ENCODE measurements around the gene STPG1.

Gene STPG1

DNA sequence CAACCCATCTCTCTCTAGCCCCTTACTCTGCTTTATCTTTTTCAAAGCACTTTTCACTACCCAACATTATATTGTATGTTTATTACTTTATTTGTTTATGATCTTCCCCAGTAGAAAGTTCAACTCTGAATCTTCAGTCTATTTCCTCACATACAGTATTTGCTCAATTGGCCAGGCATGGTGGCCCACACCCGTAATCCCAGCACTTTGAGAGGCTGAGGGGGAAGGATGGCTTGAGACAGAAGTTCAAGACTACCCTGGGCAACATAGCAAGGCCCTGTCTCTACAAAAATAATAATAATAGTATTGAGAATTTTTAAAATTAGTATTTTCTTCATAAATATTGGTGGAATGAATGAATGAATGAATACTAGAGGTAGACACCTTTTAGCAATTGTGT lies 1.2 kb downstream of the STPG1 start:
- peak overlapping the region; percentile 83 for H3K4me3 ChIP-seq (ENCODE audit: low read depth, low read length)
- H3K36me3 ChIP-seq (ENCODE audit: control insufficient read depth, insufficient read depth, low read length): no peaks in the 10 kb centered on the region
- H3K27me3 ChIP-seq (ENCODE audit: control insufficient read depth, insufficient read depth, low read length): no peaks in the 10 kb centered on the region
- H3K9me3 ChIP-seq (ENCODE audit: control insufficient read depth, insufficient read depth, low read length): no peaks in the 10 kb centered on the region
- H3K4me1 ChIP-seq (ENCODE audit: control insufficient read depth, insufficient read depth, low read length): no peaks in the 10 kb centered on the region
- no peak overlapping the region for H3K9ac ChIP-seq (ENCODE audit: low read depth, low read length)

DNA sequence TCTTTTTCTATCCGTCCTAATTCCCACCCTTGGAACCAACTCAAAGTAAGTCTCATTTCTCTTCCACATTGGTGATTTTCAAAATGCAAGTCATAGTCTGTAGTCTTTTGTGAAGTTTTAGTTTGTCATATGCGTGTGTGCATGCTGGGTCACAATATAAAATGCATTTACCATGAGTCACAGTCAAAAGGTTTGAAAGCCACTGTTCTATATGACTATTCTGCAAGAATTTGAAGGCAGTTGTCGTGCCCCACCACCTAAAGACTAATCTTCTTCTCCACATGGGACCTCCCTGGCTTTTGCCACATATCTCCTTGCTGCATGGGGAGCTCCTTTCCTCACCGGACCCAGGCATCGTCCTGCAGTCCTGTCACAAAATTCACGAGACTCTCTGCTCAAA lies 1.6 kb downstream of the STPG1 start:
- Histone ChIP-seq H3K36me3 (ENCODE audit: control insufficient read depth, insufficient read depth, low read length) (no peaks in the 10 kb centered on the region), H3K9me3 (ENCODE audit: control insufficient read depth, insufficient read depth, low read length) (no peaks in the 10 kb centered on the region), H3K4me3 (ENCODE audit: low read depth, low read length) (no peak overlapping the region), H3K27me3 (ENCODE audit: control insufficient read depth, insufficient read depth, low read length) (no peaks in the 10 kb centered on the region), H3K4me1 (ENCODE audit: control insufficient read depth, insufficient read depth, low read length) (no peaks in the 10 kb centered on the region), H3K9ac (ENCODE audit: low read depth, low read length) (no peak overlapping the region)

DNA sequence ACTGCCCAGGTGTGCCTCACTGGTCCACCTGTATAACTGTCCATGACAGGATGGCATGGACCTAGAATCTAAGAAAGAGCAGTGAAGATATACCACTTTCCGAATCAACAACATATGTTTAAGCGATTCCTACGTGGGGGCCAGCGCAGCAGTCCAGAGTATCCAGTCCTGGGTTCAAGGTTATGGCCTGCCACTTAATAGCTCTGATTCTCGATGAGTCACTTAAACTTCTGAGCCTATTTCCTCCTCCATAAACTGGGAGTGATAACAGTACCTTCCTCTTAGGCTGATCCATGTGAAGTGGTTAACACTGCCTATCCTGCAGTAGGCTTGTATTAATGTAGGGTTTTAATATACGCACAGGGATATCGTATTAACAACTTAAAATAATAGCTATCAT lies 2.8 kb downstream of the STPG1 start:
- Histone ChIP-seq H3K4me1 (ENCODE audit: control insufficient read depth, insufficient read depth, low read length) (no peaks in the 10 kb centered on the region), H3K9ac (ENCODE audit: low read depth, low read length) (no peak overlapping the region), H3K9me3 (ENCODE audit: control insufficient read depth, insufficient read depth, low read length) (no peaks in the 10 kb centered on the region), H3K4me3 (ENCODE audit: low read depth, low read length) (no peak overlapping the region), H3K36me3 (ENCODE audit: control insufficient read depth, insufficient read depth, low read length) (no peaks in the 10 kb centered on the region), H3K27me3 (ENCODE audit: control insufficient read depth, insufficient read depth, low read length) (no peaks in the 10 kb centered on the region)

DNA sequence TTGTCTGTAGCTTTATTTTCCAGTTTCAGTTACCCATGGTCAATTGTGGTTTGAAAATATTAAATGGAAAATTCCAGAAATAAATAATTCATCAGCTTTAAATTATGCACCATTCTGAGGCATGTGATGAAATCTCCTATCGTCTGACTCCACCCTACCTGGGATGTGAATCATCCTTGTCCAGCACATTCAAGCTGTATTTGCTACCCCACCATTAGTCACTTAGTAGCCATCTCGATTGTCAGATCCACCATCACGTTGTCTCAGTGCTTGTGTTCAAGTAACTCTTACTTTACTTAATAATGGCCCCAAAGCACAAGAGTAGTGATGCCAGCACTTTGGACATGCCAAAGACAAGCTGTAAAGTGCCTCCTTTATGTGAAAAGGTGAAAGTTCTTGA lies 4.0 kb downstream of the STPG1 start:
- H3K4me3 ChIP-seq (ENCODE audit: low read depth, low read length): no peak overlapping the region
- no peak overlapping the region for H3K9ac ChIP-seq (ENCODE audit: low read depth, low read length)

DNA sequence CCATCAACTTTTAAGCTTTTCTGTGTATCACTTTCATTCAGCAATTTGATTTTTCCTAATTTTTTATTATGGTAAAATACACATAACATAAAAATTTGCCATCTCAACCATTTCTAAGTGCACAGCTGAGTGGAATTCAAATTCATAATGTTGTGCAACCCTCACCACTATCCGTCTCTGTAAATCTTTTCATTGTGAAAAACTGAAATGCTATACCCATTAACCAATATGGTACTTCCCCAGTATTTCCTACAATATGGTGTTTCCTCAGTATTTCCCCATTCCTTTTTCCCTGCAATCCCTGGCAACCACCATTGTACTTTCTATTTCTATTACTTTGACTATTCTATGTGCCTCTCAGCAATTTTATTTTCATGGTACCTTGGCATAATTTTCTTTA lies 6.8 kb downstream of the STPG1 start:
- no peaks in the 10 kb centered on the region for H3K36me3 ChIP-seq (ENCODE audit: control insufficient read depth, insufficient read depth, low read length)
- no peaks in the 10 kb centered on the region for H3K27me3 ChIP-seq (ENCODE audit: control insufficient read depth, insufficient read depth, low read length)
- no peak overlapping the region for H3K9ac ChIP-seq (ENCODE audit: low read depth, low read length)
- H3K4me1 ChIP-seq (ENCODE audit: control insufficient read depth, insufficient read depth, low read length): no peaks in the 10 kb centered on the region
- H3K4me3 ChIP-seq (ENCODE audit: low read depth, low read length): no peak overlapping the region
- H3K9me3 ChIP-seq (ENCODE audit: control insufficient read depth, insufficient read depth, low read length): no peaks in the 10 kb centered on the region

More for the DNA sequence above, 4.0 kb downstream of the STPG1 start:
- H3K4me1 ChIP-seq (ENCODE audit: control insufficient read depth, insufficient read depth, low read length): no peaks in the 10 kb centered on the region
- no peaks in the 10 kb centered on the region for H3K9me3 ChIP-seq (ENCODE audit: control insufficient read depth, insufficient read depth, low read length)
- no peaks in the 10 kb centered on the region for H3K36me3 ChIP-seq (ENCODE audit: control insufficient read depth, insufficient read depth, low read length)
- no peaks in the 10 kb centered on the region for H3K27me3 ChIP-seq (ENCODE audit: control insufficient read depth, insufficient read depth, low read length)

DNA sequence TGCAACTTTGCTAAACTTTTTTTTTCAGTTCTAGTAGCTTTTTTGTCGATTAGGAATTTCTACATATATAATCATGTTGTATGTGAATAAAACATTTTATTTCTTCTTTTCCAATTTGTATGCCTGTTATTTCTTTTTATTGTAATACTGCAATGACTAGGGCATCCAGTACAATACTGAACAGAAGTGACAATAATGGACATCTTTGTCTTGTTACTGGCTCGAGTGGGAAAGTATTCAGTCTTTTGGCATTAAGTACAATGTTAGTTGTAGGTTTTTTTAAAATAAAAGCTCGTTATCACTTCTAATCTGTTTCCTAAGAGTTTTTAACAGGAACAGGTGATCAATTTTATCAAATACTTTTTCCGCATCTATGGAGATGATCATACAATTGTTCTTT lies 9.8 kb downstream of the STPG1 start:
- Histone ChIP-seq H3K36me3 (ENCODE audit: control insufficient read depth, insufficient read depth, low read length) (no peaks in the 10 kb centered on the region), H3K4me3 (ENCODE audit: low read depth, low read length) (no peak overlapping the region), H3K9ac (ENCODE audit: low read depth, low read length) (no peak overlapping the region)

DNA sequence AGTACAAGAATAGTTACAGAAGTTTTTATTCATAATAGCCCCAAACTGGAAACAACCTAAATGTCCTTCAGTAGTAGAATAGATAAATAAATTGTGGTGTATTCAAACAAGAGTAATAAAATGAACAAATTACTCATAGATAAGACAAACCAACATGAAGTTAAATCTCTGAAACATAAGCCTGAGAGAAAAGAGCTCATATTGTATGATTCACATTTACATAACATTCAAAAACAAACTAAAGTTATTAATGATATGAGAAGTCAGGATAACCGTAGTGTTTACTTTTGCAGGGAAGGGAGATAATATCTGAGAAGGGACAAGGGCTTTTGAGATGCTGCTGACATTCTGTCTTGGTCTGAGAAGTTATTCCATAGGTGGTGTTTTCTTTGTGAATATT lies 13.5 kb downstream of the STPG1 start:
- H3K4me1 ChIP-seq (ENCODE audit: control insufficient read depth, insufficient read depth, low read length): no peaks in the 10 kb centered on the region
- no peaks in the 10 kb centered on the region for H3K27me3 ChIP-seq (ENCODE audit: control insufficient read depth, insufficient read depth, low read length)
- H3K4me3 ChIP-seq (ENCODE audit: low read depth, low read length): no peak overlapping the region
- H3K9me3 ChIP-seq (ENCODE audit: control insufficient read depth, insufficient read depth, low read length): no peaks in the 10 kb centered on the region
- no peak overlapping the region for H3K9ac ChIP-seq (ENCODE audit: low read depth, low read length)
- no peaks in the 10 kb centered on the region for H3K36me3 ChIP-seq (ENCODE audit: control insufficient read depth, insufficient read depth, low read length)

More for the DNA sequence above, 9.8 kb downstream of the STPG1 start:
- no peaks in the 10 kb centered on the region for H3K4me1 ChIP-seq (ENCODE audit: control insufficient read depth, insufficient read depth, low read length)
- no peaks in the 10 kb centered on the region for H3K27me3 ChIP-seq (ENCODE audit: control insufficient read depth, insufficient read depth, low read length)
- H3K9me3 ChIP-seq (ENCODE audit: control insufficient read depth, insufficient read depth, low read length): no peaks in the 10 kb centered on the region

DNA sequence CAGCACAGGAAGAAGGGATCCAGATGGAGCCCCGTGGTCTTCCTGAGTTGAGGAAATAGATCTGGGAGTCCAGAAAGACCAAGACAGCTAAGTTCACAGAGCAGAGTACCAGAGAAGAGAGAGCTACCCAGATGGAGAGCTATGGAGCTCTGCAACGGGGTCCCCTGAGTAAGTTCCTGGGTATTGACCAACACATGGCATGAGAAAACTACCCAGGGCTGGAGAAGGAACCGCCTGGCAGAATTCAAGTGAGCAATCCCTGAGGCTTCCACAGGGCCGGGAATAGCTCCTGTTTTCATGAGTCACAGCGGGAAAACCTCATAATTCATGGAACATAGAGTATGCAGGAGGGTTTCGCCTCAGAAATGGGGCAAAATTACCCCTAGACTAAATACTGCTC lies 19.7 kb downstream of the STPG1 start:
- H3K36me3 ChIP-seq (ENCODE audit: control insufficient read depth, insufficient read depth, low read length): no peaks in the 10 kb centered on the region
- H3K4me1 ChIP-seq (ENCODE audit: control insufficient read depth, insufficient read depth, low read length): peaks cover 3% of the 10 kb centered on the region
- no peaks in the 10 kb centered on the region for H3K27me3 ChIP-seq (ENCODE audit: control insufficient read depth, insufficient read depth, low read length)
- H3K9me3 ChIP-seq (ENCODE audit: control insufficient read depth, insufficient read depth, low read length): no peaks in the 10 kb centered on the region
- no peak overlapping the region for H3K9ac ChIP-seq (ENCODE audit: low read depth, low read length)
- H3K4me3 ChIP-seq (ENCODE audit: low read depth, low read length): no peak overlapping the region

DNA sequence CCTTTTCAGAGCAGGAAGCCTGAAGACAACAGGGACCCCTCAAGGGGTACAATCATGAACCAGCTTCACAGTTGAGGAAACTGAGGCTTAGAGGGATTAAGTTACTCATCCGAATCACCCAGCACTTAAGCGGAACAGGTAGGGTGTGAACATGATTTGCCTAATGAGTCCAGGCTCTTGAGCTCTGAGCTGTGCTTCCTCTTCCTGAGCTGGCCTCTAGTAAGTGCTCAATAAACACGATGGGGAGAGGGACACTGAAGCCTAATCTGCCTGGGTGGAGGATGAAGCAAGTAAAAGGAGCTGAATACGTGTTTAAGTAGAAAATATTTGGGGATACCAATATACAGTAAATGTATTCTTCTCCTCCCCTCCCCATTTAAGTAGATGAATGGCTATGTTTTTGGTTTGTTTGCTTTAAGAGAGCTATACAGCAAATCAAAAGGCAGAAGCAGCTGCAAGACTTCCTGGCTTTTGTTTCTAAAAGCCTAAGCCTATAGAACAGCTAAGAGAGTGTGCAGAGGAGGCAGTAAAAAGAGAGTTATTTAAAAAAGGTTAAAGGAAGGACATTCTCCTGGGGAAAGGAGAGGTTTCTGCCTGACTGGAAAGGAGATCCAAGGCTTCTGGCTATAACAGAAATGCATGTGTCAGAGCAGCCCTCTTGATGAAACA lies 20.5 kb downstream of the STPG1 start:
- Histone ChIP-seq H3K27me3 (ENCODE audit: control insufficient read depth, insufficient read depth, low read length) (no peaks in the 10 kb centered on the region), H3K36me3 (ENCODE audit: control insufficient read depth, insufficient read depth, low read length) (no peaks in the 10 kb centered on the region), H3K9me3 (ENCODE audit: control insufficient read depth, insufficient read depth, low read length) (no peaks in the 10 kb centered on the region), H3K4me3 (ENCODE audit: low read depth, low read length) (no peak overlapping the region), H3K9ac (ENCODE audit: low read depth, low read length) (no peak overlapping the region), H3K4me1 (ENCODE audit: control insufficient read depth, insufficient read depth, low read length) (peaks cover 3% of the 10 kb centered on the region)

DNA sequence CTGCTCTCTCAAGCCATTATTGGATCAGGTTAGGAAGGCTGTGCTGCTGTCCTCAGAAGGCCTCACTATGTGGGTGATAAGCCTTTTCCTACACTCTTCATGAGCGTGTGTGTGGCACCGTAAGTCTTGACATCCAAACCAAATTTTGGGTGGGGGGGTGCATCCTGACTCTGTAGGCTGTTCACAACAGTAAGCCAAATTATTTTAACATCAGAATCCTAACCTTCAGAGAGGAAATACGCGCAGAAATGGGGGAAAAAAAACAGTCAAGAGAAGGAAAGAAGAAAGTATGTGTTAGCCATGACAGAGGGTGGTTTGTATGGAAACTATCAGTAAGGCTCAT lies 21.0 kb downstream of the STPG1 start:
- peaks cover 3% of the 10 kb centered on the region for H3K4me1 ChIP-seq (ENCODE audit: control insufficient read depth, insufficient read depth, low read length)
- H3K4me3 ChIP-seq (ENCODE audit: low read depth, low read length): no peak overlapping the region
- no peaks in the 10 kb centered on the region for H3K27me3 ChIP-seq (ENCODE audit: control insufficient read depth, insufficient read depth, low read length)
- no peak overlapping the region for H3K9ac ChIP-seq (ENCODE audit: low read depth, low read length)
- H3K9me3 ChIP-seq (ENCODE audit: control insufficient read depth, insufficient read depth, low read length): no peaks in the 10 kb centered on the region
- H3K36me3 ChIP-seq (ENCODE audit: control insufficient read depth, insufficient read depth, low read length): no peaks in the 10 kb centered on the region

DNA sequence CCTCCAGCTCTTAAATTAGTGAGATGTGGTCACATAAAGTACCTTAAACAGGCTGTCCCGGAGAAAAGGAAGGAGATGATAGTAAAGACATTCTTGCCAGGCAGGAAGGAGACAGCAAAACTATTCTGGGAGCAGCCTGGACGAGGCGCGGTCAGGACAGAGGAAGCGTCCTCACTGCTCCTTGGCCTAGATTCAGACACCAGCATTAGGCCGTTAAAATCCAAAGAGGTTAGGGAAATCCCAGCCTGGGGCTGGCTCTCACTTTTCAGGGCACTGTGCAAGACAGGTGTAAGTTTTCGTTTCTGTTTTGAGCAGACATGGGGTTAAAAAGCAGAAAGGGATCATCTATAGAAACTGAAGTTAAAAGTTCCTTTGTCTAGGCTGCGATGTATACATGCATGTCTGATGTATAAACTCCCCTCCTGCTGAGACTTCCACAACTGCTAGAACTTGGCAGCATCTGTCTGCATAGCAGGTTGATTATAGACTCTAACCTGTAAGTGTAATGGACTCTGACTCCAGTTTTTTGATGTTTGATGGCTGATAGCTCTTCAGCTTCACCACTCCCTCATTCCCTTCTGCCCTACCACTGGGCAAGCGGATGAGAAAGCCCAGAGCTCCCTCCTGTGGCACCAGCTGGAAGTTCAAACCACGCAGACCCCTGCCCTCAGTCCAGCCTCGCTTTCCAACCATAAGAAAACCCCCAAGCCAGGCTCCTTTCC lies 21.5 kb downstream of the STPG1 start:
- Histone ChIP-seq H3K4me3 (ENCODE audit: low read depth, low read length) (no peak overlapping the region), H3K4me1 (ENCODE audit: control insufficient read depth, insufficient read depth, low read length) (peaks cover 3% of the 10 kb centered on the region), H3K9ac (ENCODE audit: low read depth, low read length) (no peak overlapping the region), H3K36me3 (ENCODE audit: control insufficient read depth, insufficient read depth, low read length) (no peaks in the 10 kb centered on the region), H3K27me3 (ENCODE audit: control insufficient read depth, insufficient read depth, low read length) (no peaks in the 10 kb centered on the region), H3K9me3 (ENCODE audit: control insufficient read depth, insufficient read depth, low read length) (no peaks in the 10 kb centered on the region)
